GM21737 (cell line): Measurements from ENCODE around the gene PTGIS.

Experiments
- ATAC-seq: cut with Tn5 transposase; IDR thresholded peaks from one replicate; pipeline ENCODE4 v1.9.1; 2021; ENCODE audit warnings: mild to moderate bottlenecking, moderate library complexity; ENCODE audit not compliant: unreplicated experiment

PTGIS gene

GRCh38 chr20:49503176-49503575 lies 64.8 kb downstream of the PTGIS start:
- ATAC-seq: no peak

GRCh38 chr20:49501917-49502316 lies 66.0 kb downstream of the PTGIS start:
- ATAC-seq: no peak

- ATAC-seq: no peak
Observed at GRCh38 chr20:49497398-49497669, 70.6 kb downstream of the PTGIS start.

- no peak for ATAC-seq
Observed at GRCh38 chr20:49496553-49497397, 71.2 kb downstream of the PTGIS start.

GRCh38 chr20:49496043-49496442 lies 71.9 kb downstream of the PTGIS start:
- no peak for ATAC-seq

- ATAC-seq: no peak
Observed at GRCh38 chr20:49490689-49491088, 77.2 kb downstream of the PTGIS start.

GRCh38 chr20:49489688-49490087 lies 78.2 kb downstream of the PTGIS start:
- no peak for ATAC-seq

- no peak for ATAC-seq
Observed at GRCh38 chr20:49486064-49486463, 81.9 kb downstream of the PTGIS start.

- ATAC-seq: no peak
Observed at GRCh38 chr20:49485563-49485962, 82.4 kb downstream of the PTGIS start.

GRCh38 chr20:49484180-49485140 lies 83.5 kb downstream of the PTGIS start:
- ATAC-seq: no peak

GRCh38 chr20:49483696-49484123 lies 84.2 kb downstream of the PTGIS start:
- ATAC-seq: no peak

- no peak for ATAC-seq
Observed at GRCh38 chr20:49483018-49483695, 84.8 kb downstream of the PTGIS start.

- no peak for ATAC-seq
Observed at GRCh38 chr20:49482621-49483017, 85.3 kb downstream of the PTGIS start, which contains the start of gene KCNB1. Gene KCNB1 (minus strand): TSS chr20:49482668. CDS start chr20:49482480, 188 bp downstream.

- ATAC-seq: no peak
Observed at GRCh38 chr20:49482173-49482572, 85.8 kb downstream of the PTGIS start.

- no peak for ATAC-seq
Observed at GRCh38 chr20:49481116-49481515, 86.8 kb downstream of the PTGIS start.

- ATAC-seq: no peak
Observed at GRCh38 chr20:49480236-49480635, 87.7 kb downstream of the PTGIS start.

- ATAC-seq: no peak
Observed at GRCh38 chr20:49479785-49480184, 88.2 kb downstream of the PTGIS start.

GRCh38 chr20:49478754-49479689 lies 88.9 kb downstream of the PTGIS start:
- no peak for ATAC-seq

- ATAC-seq: no peak
Observed at GRCh38 chr20:49478266-49478665, 89.7 kb downstream of the PTGIS start.

GRCh38 chr20:49477200-49477599 lies 90.7 kb downstream of the PTGIS start:
- ATAC-seq: no peak
